HT1080 (cell line): ENCODE data around the gene CYSTM1. TPM values are rescaled to one million over a fixed set of nuclear protein-coding genes. Genes with fewer than 3 reads are reported as not detected.
"Not testable (repeated sequence)": the region's sequence is repeated elsewhere in the genome, so short reads cannot be mapped to it uniquely, and the experiment has no call there.

Source experiments
- DNase-seq: peaks from one replicate; pipeline ENCODE4 v3.0.0-alpha.2; 2015; ENCODE audit warnings: low read depth
- total RNA-seq: library from RNA; depleted of rRNA; stranded (reverse); fragments of >200 nt; shearing (Covaris generic); gene quantifications from 2 replicates; pipeline ENCODE4 v1.2.3, GENCODE V29; 2014

CYSTM1 gene
- total RNA-seq, 1 experiment from 2014 or later = 40.3 TPM

- DNase-seq = no peak
Measured at GRCh38 chr5:140176031-140176387, 1.0 kb downstream of the CYSTM1 start.

- no peak for DNase-seq
Measured at GRCh38 chr5:140178086-140178410, 3.1 kb downstream of the CYSTM1 start.

GRCh38 chr5:140178482-140179116, 3.6 kb downstream of the CYSTM1 start:
- no peak for DNase-seq

GRCh38 chr5:140181002-140181483, 6.1 kb downstream of the CYSTM1 start:
- no peak for DNase-seq

- DNase-seq = no peak
Measured at GRCh38 chr5:140181525-140181924, 6.5 kb downstream of the CYSTM1 start.

GRCh38 chr5:140182075-140182711, 7.2 kb downstream of the CYSTM1 start:
- DNase-seq = no peak

- no peak for DNase-seq
Measured at GRCh38 chr5:140182803-140183367, 7.9 kb downstream of the CYSTM1 start.

GRCh38 chr5:140185409-140185808, 10.4 kb downstream of the CYSTM1 start:
- no peak for DNase-seq

GRCh38 chr5:140186267-140186671, 11.3 kb downstream of the CYSTM1 start:
- DNase-seq = no peak

- DNase-seq = no peak
Measured at GRCh38 chr5:140189253-140189652, 14.3 kb downstream of the CYSTM1 start.

GRCh38 chr5:140189977-140190871, 15.2 kb downstream of the CYSTM1 start:
- peak; percentile 74 for DNase-seq

- no peak for DNase-seq
Measured at GRCh38 chr5:140190872-140191218, 15.9 kb downstream of the CYSTM1 start.

- no peak for DNase-seq
Measured at GRCh38 chr5:140192715-140193430, 17.9 kb downstream of the CYSTM1 start.

- DNase-seq = no peak
Measured at GRCh38 chr5:140194662-140195061, 19.7 kb downstream of the CYSTM1 start.

- no peak for DNase-seq
Measured at GRCh38 chr5:140196115-140196814, 21.3 kb downstream of the CYSTM1 start.

GRCh38 chr5:140197023-140197422, 22.0 kb downstream of the CYSTM1 start:
- DNase-seq = no peak

GRCh38 chr5:140198915-140199314, 23.9 kb downstream of the CYSTM1 start:
- not testable (repeated sequence) for DNase-seq

GRCh38 chr5:140202078-140202477, 27.1 kb downstream of the CYSTM1 start:
- peak; percentile 74 for DNase-seq

- DNase-seq = no peak
Measured at GRCh38 chr5:140202610-140203009, 27.6 kb downstream of the CYSTM1 start.

GRCh38 chr5:140205216-140205615, 30.2 kb downstream of the CYSTM1 start:
- DNase-seq = peak; percentile 60

GRCh38 chr5:140205952-140206351, 31.0 kb downstream of the CYSTM1 start:
- no peak for DNase-seq
